SU-DHL-6 (cell line): ENCODE measurements around the gene MEIS2.

Experiments
- H2AFZ ChIP-seq: fragments of 200-600 bp; sonication (generic); 2 replicates; pipeline ENCODE4 v1.6.1; 2014; ENCODE audit warnings: low read depth, mild to moderate bottlenecking, moderate library complexity, mixed read lengths, antibody characterized with exemption, low read length; ENCODE audit not compliant: severe bottlenecking
- H3F3A ChIP-seq: fragments of 200-600 bp; shearing (Covaris generic); 2 replicates; pipeline ENCODE4 v1.6.0; 2016; ENCODE audit warnings: antibody characterized with exemption, mild to moderate bottlenecking; ENCODE audit not compliant: insufficient read depth
- H3K27ac ChIP-seq: fragments of 200-600 bp; sonication (generic); 2 replicates; pipeline ENCODE4 v1.5.1; 2016; ENCODE audit warnings: low read depth, mild to moderate bottlenecking, low read length, moderate library complexity, mixed read lengths
- H3K27me3 ChIP-seq: fragments of 200-600 bp; sonication (generic), shearing (Covaris generic); 2 replicates; pipeline ENCODE4 v1.6.0; 2014; ENCODE audit warnings: mild to moderate bottlenecking, low read length
- H3K36me3 ChIP-seq: fragments of 200-600 bp; sonication (generic); 2 replicates; pipeline ENCODE4 v1.6.1; 2014; ENCODE audit warnings: mild to moderate bottlenecking, low read length, mixed read lengths
- H3K4me2 ChIP-seq: fragments of 300-600, 200-600 bp; shearing (Covaris generic), sonication (generic); 2 replicates; pipeline ENCODE4 v1.6.0; 2014; ENCODE audit warnings: low read length, low read depth, mild to moderate bottlenecking; ENCODE audit not compliant: poor library complexity, severe bottlenecking
- H3K4me3 ChIP-seq: fragments of 200-600 bp; sonication (generic); 2 replicates; pipeline ENCODE4 v1.5.1; 2014; ENCODE audit warnings: antibody characterized with exemption, low read length, mild to moderate bottlenecking, mixed read lengths; ENCODE audit not compliant: insufficient read depth, poor library complexity, severe bottlenecking
- H3K79me2 ChIP-seq: fragments of 200-600 bp; sonication (generic); 2 replicates; pipeline ENCODE4 v1.6.1; 2014; ENCODE audit warnings: mild to moderate bottlenecking, low read length, moderate library complexity; ENCODE audit not compliant: insufficient read depth
- H3K9ac ChIP-seq: fragments of 200-600 bp; sonication (generic); 2 replicates; pipeline ENCODE4 v1.7.0; 2014; ENCODE audit warnings: mild to moderate bottlenecking, low read length
- H3K9me2 ChIP-seq: fragments of 200-600 bp; sonication (generic); replicated peaks from 2 replicates; pipeline ENCODE4 v1.6.1; 2014; ENCODE audit warnings: low read length; ENCODE audit not compliant: insufficient read depth
- H3K9me3 ChIP-seq: fragments of 200-600 bp; sonication (generic); 2 replicates; pipeline ENCODE4 v1.6.1; 2014; ENCODE audit warnings: low read length, mixed read lengths; ENCODE audit not compliant: insufficient read depth
- H4K20me1 ChIP-seq: fragments of 200-600 bp; sonication (generic); 2 replicates; pipeline ENCODE4 v1.6.1; 2014; ENCODE audit warnings: low read depth, mild to moderate bottlenecking, antibody characterized with exemption, low read length, moderate library complexity, mixed read lengths
- EZH2phosphoT487 ChIP-seq: fragments of 200-600 bp; sonication (generic), shearing (Covaris generic); conservative IDR thresholded peaks from 2 replicates; pipeline ENCODE4 v1.6.1; 2018; ENCODE audit warnings: mild to moderate bottlenecking, antibody characterized with exemption, low read length, moderate library complexity, mixed read lengths
- TF ChIP-seq, protein P1 (sequence below): fragments of 200-600 bp; sonication (generic); IDR thresholded peaks from one replicate; pipeline ENCODE4 v1.5.1; 2017; ENCODE audit warnings: antibody characterized with exemption, mild to moderate bottlenecking, low read length, moderate library complexity; ENCODE audit not compliant: insufficient read depth, poor library complexity, severe bottlenecking

Gene MEIS2

GRCh38 chr15:37020852-37021251 lies 79.5 kb downstream of the MEIS2 start:
- TF ChIP-seq, protein P1, sequence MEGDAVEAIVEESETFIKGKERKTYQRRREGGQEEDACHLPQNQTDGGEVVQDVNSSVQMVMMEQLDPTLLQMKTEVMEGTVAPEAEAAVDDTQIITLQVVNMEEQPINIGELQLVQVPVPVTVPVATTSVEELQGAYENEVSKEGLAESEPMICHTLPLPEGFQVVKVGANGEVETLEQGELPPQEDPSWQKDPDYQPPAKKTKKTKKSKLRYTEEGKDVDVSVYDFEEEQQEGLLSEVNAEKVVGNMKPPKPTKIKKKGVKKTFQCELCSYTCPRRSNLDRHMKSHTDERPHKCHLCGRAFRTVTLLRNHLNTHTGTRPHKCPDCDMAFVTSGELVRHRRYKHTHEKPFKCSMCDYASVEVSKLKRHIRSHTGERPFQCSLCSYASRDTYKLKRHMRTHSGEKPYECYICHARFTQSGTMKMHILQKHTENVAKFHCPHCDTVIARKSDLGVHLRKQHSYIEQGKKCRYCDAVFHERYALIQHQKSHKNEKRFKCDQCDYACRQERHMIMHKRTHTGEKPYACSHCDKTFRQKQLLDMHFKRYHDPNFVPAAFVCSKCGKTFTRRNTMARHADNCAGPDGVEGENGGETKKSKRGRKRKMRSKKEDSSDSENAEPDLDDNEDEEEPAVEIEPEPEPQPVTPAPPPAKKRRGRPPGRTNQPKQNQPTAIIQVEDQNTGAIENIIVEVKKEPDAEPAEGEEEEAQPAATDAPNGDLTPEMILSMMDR: no peak
- TF ChIP-seq EZH2phosphoT487: no peak
- no peak overlapping the region for H3K27ac ChIP-seq
- H3K9ac ChIP-seq: no peak overlapping the region
- no peaks in the 10 kb centered on the region for H3K36me3 ChIP-seq
- peaks cover 7% of the 10 kb centered on the region; the same call in 1 of the 2 replicates for H3F3A ChIP-seq
- no peak overlapping the region for H3K4me3 ChIP-seq
- no peak overlapping the region for H2AFZ ChIP-seq
- H3K4me2 ChIP-seq: no peak overlapping the region
- H4K20me1 ChIP-seq: no peaks in the 10 kb centered on the region
- H3K27me3 ChIP-seq: no peaks in the 10 kb centered on the region
- H3K79me2 ChIP-seq: no peaks in the 10 kb centered on the region
- no peaks in the 10 kb centered on the region for H3K9me3 ChIP-seq
- no peaks in the 10 kb centered on the region for H3K9me2 ChIP-seq

GRCh38 chr15:37019479-37020433 lies 80.6 kb downstream of the MEIS2 start:
- Histone ChIP-seq H4K20me1 (no peaks in the 10 kb centered on the region), H3K4me3 (no peak overlapping the region), H3K27me3 (no peaks in the 10 kb centered on the region), H3K9me2 (no peaks in the 10 kb centered on the region), H3K36me3 (no peaks in the 10 kb centered on the region), H3K27ac (no peak overlapping the region), H3F3A (peaks cover 10% of the 10 kb centered on the region; the same call in 1 of the 2 replicates), H2AFZ (no peak overlapping the region), H3K4me2 (no peak overlapping the region), H3K79me2 (peaks cover under 1% of the 10 kb centered on the region; the same call in 1 of the 2 replicates), H3K9ac (no peak overlapping the region), H3K9me3 (no peaks in the 10 kb centered on the region)
- TF ChIP-seq EZH2phosphoT487: no peak
- TF ChIP-seq, protein P1: no peak

DNA sequence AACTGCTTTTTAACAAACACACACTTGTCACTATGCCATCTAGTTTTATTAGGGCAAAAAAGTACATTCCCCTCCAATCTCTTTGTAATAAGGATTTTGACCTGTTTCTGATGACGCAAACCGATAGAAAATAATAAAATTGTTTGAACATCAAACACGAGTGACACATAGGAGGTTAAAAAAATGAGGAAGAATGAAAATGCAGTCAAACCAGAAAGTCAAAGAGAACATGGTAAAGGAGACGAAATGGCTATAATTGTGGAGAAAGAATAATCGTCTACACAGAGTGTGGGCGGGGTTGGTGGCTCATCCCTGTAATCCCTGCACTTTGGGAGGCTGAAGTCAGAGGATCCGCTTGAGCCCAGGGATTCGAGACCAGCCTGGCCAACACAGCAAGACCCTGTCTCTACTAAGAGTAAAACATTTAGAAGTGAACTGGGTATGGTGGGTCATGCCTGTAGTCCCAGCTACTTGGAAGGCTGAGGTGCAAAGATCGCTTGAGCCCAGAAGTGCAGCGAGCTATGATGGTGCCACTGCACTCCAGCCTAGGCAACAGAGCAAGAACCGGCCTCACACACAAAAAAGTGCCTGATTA lies 83.2 kb downstream of the MEIS2 start:
- no peak overlapping the region for H3K4me3 ChIP-seq
- no peaks in the 10 kb centered on the region for H3K9me2 ChIP-seq
- H3K9ac ChIP-seq: no peak overlapping the region
- H2AFZ ChIP-seq: no peak overlapping the region
- TF ChIP-seq, protein P1: no peak
- no peak for TF ChIP-seq EZH2phosphoT487
- peaks cover 10% of the 10 kb centered on the region; the same call in 1 of the 2 replicates for H3F3A ChIP-seq
- no peaks in the 10 kb centered on the region for H4K20me1 ChIP-seq
- no peak overlapping the region for H3K4me2 ChIP-seq
- no peaks in the 10 kb centered on the region for H3K9me3 ChIP-seq
- H3K36me3 ChIP-seq: peaks cover 3% of the 10 kb centered on the region; the same call in 1 of the 2 replicates
- peaks cover 5% of the 10 kb centered on the region for H3K79me2 ChIP-seq
- H3K27ac ChIP-seq: no peak overlapping the region
- no peaks in the 10 kb centered on the region for H3K27me3 ChIP-seq
